Measurements from ENCODE around the gene ARL8A. TPM values are rescaled to one million over a fixed set of nuclear protein-coding genes. Genes with fewer than 3 reads are reported as not detected.

Gene ARL8A
- total and polyA plus RNA-seq, 2 experiments from 2014 or later: 30.3 to 32.7 TPM

GRCh38 chr1:202152399-202152798 is 7.9 kb upstream of the ARL8A start:
- no peak overlapping the region for H2AFZ ChIP-seq
- TF ChIP-seq, protein P1, sequence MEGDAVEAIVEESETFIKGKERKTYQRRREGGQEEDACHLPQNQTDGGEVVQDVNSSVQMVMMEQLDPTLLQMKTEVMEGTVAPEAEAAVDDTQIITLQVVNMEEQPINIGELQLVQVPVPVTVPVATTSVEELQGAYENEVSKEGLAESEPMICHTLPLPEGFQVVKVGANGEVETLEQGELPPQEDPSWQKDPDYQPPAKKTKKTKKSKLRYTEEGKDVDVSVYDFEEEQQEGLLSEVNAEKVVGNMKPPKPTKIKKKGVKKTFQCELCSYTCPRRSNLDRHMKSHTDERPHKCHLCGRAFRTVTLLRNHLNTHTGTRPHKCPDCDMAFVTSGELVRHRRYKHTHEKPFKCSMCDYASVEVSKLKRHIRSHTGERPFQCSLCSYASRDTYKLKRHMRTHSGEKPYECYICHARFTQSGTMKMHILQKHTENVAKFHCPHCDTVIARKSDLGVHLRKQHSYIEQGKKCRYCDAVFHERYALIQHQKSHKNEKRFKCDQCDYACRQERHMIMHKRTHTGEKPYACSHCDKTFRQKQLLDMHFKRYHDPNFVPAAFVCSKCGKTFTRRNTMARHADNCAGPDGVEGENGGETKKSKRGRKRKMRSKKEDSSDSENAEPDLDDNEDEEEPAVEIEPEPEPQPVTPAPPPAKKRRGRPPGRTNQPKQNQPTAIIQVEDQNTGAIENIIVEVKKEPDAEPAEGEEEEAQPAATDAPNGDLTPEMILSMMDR (conservative IDR thresholded peaks at IDR 0.05; ENCODE audit: low read depth in 2 of 2): no peak
- TF ChIP-seq ZNF114 (CRISPR knock-in tag; IDR thresholded peaks at IDR 0.05) (no peak), ZNF462 (CRISPR knock-in tag; IDR thresholded peaks at IDR 0.05) (no peak), REST (IDR thresholded peaks at IDR 0.05; ENCODE audit: unreplicated experiment) (no peak), ZNF331 (CRISPR knock-in tag; IDR thresholded peaks at IDR 0.05; ENCODE audit: low read depth) (no peak), CREB1 (CRISPR knock-in tag; IDR thresholded peaks at IDR 0.05; ENCODE audit: low read depth) (no peak), NANOG (IDR thresholded peaks at IDR 0.05; ENCODE audit: borderline replicate concordance) (no peak), EZH2phosphoT487 (IDR thresholded peaks at IDR 0.05; ENCODE audit: unreplicated experiment) (no peak), STAT1 (IDR thresholded peaks at IDR 0.05; ENCODE audit: unreplicated experiment) (no peak), JUNB (IDR thresholded peaks at IDR 0.05; ENCODE audit: unreplicated experiment) (no peak), POLR2AphosphoS5 (IDR thresholded peaks at IDR 0.05; ENCODE audit: low read depth) (no peak), ETS1 (IDR thresholded peaks at IDR 0.05) (no peak), EZH2 (IDR thresholded peaks at IDR 0.05; ENCODE audit: low read depth, unreplicated experiment) (no peak)
- no peaks in the 10 kb centered on the region; the same call in 2 of the 3 replicates for H3K9me3 Mint-ChIP-seq

More at GRCh38 chr1:202152399-202152798, 7.9 kb upstream of the ARL8A start:
- ATAC-seq: peak; percentile 52
- Histone ChIP-seq H3K36me3 (ENCODE audit: insufficient read depth) (no peaks in the 10 kb centered on the region), H3K4me2 (no peak overlapping the region), H3F3A (replicated peaks; ENCODE audit: low read depth) (0 out of 2 replicates have a peak, but pooled peaks cover 3% of the 10 kb centered on the region), H4K20me1 (replicated peaks; ENCODE audit: insufficient read depth) (no peaks in the 10 kb centered on the region), H3K9me2 (ENCODE audit: insufficient read depth) (no peaks in the 10 kb centered on the region), H3K79me2 (replicated peaks; ENCODE audit: insufficient read depth) (no peaks in the 10 kb centered on the region), H3K4me3 (no peak overlapping the region), H3K27ac (ENCODE audit: low read depth) (no peak overlapping the region), H3K27me3 (ENCODE audit: insufficient read depth) (no peaks in the 10 kb centered on the region), H3K4me1 (ENCODE audit: insufficient read depth) (no peaks in the 10 kb centered on the region)
- Mint-ChIP-seq H3K27ac (no peak overlapping the region), H3K4me3 (no peak overlapping the region), H3K36me3 (ENCODE audit: low read depth) (no peaks in the 10 kb centered on the region), H3K27me3 (ENCODE audit: insufficient read depth, low read depth, poor library complexity) (peaks cover 5% of the 10 kb centered on the region), H3K4me1 (peaks cover 11% of the 10 kb centered on the region)
- DNase-seq (ENCODE audit: low spot score): peak; percentile 38
